ENCODE measurements around the gene SACM1L.

SACM1L gene

GRCh38 chr3:45688882-45689786 is at the start of gene SACM1L:
Gene SACM1L, plus strand, starts transcription at chr3:45689396. Its CDS starts 70 bp downstream, at chr3:45689466.
- Mint-ChIP-seq H3K27me3 (ENCODE audit: low read depth, poor library complexity) (peaks cover 12% of the 10 kb centered on the region), H3K36me3 (ENCODE audit: low read depth) (peaks cover 9% of the 10 kb centered on the region), H3K27ac (peak within 1 kb of the TSS; percentile 99), H3K4me3 (peak within 1 kb of the TSS; percentile 91), H3K9me3 (peaks cover 4% of the 10 kb centered on the region), H3K4me1 (peaks cover 39% of the 10 kb centered on the region)
- TF ChIP-seq, protein P1, sequence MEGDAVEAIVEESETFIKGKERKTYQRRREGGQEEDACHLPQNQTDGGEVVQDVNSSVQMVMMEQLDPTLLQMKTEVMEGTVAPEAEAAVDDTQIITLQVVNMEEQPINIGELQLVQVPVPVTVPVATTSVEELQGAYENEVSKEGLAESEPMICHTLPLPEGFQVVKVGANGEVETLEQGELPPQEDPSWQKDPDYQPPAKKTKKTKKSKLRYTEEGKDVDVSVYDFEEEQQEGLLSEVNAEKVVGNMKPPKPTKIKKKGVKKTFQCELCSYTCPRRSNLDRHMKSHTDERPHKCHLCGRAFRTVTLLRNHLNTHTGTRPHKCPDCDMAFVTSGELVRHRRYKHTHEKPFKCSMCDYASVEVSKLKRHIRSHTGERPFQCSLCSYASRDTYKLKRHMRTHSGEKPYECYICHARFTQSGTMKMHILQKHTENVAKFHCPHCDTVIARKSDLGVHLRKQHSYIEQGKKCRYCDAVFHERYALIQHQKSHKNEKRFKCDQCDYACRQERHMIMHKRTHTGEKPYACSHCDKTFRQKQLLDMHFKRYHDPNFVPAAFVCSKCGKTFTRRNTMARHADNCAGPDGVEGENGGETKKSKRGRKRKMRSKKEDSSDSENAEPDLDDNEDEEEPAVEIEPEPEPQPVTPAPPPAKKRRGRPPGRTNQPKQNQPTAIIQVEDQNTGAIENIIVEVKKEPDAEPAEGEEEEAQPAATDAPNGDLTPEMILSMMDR (IDR thresholded peaks at IDR 0.05), result no peak
- peak; percentile 98 for DNase-seq

- H3K27ac Mint-ChIP-seq, result no peak overlapping the region
- no peak overlapping the region for H3K4me3 Mint-ChIP-seq
- no peak for DNase-seq
- H3K36me3 Mint-ChIP-seq (ENCODE audit: low read depth), result peaks cover 23% of the 10 kb centered on the region
- H3K9me3 Mint-ChIP-seq, result no peaks in the 10 kb centered on the region
- H3K4me1 Mint-ChIP-seq, result peaks cover 39% of the 10 kb centered on the region
- peaks cover 3% of the 10 kb centered on the region for H3K27me3 Mint-ChIP-seq (ENCODE audit: low read depth, poor library complexity)
- TF ChIP-seq, protein P1 (IDR thresholded peaks at IDR 0.05), result no peak
These were observed 49.1 kb upstream of the SACM1L start for GRCh38 chr3:45640091-45640507.

DNA sequence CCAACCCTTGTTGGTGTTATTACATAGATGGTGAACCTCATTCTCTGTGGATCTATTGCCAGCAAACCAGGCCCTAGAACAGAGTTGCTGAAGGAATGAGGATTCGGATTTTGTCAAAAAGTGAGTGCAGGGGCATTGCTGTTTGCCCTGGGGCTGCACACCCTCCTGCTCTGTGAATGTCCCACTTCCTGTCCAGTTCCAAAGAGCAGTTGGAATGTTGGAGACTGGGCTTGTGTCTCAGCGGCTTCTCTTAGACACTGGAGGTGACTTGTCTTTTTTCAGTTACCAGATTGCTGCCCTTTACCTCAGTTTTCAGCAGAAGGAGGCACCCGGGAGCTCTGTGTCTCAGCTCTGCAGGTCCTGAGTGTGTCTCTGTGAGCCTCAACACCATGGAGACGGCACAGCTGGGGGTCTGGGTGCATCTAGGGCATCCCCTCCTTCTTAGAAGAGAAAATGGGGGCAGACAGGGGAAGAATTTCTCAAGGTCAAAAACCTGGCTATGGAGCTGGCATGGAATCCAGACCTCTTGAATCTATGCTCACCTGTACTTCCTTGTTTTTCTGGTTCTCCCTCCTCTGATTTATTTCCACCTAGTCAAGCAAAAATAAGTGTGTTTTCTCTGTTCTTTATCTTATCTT is 48.4 kb upstream of the SACM1L start:
- Mint-ChIP-seq H3K27me3 (ENCODE audit: low read depth, poor library complexity) (peaks cover 3% of the 10 kb centered on the region), H3K36me3 (ENCODE audit: low read depth) (peaks cover 21% of the 10 kb centered on the region), H3K9me3 (no peaks in the 10 kb centered on the region), H3K4me1 (peaks cover 41% of the 10 kb centered on the region), H3K4me3 (no peak overlapping the region), H3K27ac (no peak overlapping the region)
- no peak for DNase-seq
- TF ChIP-seq, protein P1 (IDR thresholded peaks at IDR 0.05), result no peak

DNA sequence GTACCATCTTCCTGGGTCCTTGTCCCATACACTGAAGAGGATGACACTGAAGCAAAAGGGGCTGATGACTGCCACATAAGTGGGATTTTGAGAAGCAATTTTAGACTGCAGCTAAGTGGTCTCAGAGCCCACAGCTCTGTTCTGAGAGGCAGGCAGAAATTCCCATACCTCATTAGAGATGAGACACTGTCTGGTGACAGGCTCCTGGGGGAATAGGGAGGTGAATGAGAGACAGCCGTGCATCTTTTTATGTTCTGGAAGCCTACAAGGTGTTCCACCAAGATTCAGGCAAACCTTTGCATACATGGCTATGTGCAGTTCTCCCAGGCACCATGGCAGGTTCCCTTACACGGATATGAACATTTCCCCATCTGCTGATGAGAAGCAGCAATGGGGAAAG is 47.4 kb upstream of the SACM1L start:
- H3K4me1 Mint-ChIP-seq, result peaks cover 37% of the 10 kb centered on the region
- no peaks in the 10 kb centered on the region for H3K9me3 Mint-ChIP-seq
- no peaks in the 10 kb centered on the region for H3K27me3 Mint-ChIP-seq (ENCODE audit: low read depth, poor library complexity)
- TF ChIP-seq, protein P1 (IDR thresholded peaks at IDR 0.05), result no peak
- DNase-seq, result no peak
- H3K36me3 Mint-ChIP-seq (ENCODE audit: low read depth), result peaks cover 17% of the 10 kb centered on the region
- no peak overlapping the region for H3K4me3 Mint-ChIP-seq
- H3K27ac Mint-ChIP-seq, result no peak overlapping the region

GRCh38 chr3:45642731-45643152 is 46.5 kb upstream of the SACM1L start:
- Mint-ChIP-seq H3K9me3 (no peaks in the 10 kb centered on the region), H3K4me3 (no peak overlapping the region), H3K4me1 (peaks cover 37% of the 10 kb centered on the region), H3K27ac (peak overlapping the region; percentile 85), H3K27me3 (ENCODE audit: low read depth, poor library complexity) (no peaks in the 10 kb centered on the region), H3K36me3 (ENCODE audit: low read depth) (peaks cover 13% of the 10 kb centered on the region)
- no peak for DNase-seq
- TF ChIP-seq, protein P1 (IDR thresholded peaks at IDR 0.05), result no peak

Measured in nephron progenitor cell (in vitro differentiated cells).